HepG2 (cell line): Measurements from ENCODE around the gene ARHGAP15.

Experiments used
- CTCF ChIP-seq: sonication (generic); formaldehyde crosslinking; IDR thresholded peaks from 2 replicates; pipeline ENCODE4 v1.5.0; 2020; ENCODE audit warnings: mild to moderate bottlenecking, missing genetic modification reagents, moderate library complexity
- DBP ChIP-seq: sonication (generic); formaldehyde crosslinking; IDR thresholded peaks from 2 replicates; pipeline ENCODE4 v1.4.0; 2020; ENCODE audit warnings: missing genetic modification reagents; ENCODE audit errors: not compliant biosample characterization
- FOSL1 ChIP-seq: sonication (generic); formaldehyde crosslinking; IDR thresholded peaks from 2 replicates; pipeline ENCODE4 v1.9.0; 2021; ENCODE audit warnings: missing genetic modification reagents, borderline replicate concordance
- PBX3 ChIP-seq: sonication (generic); formaldehyde crosslinking; IDR thresholded peaks from 2 replicates; pipeline ENCODE4 v1.8.1; 2023; ENCODE audit warnings: missing genetic modification reagents, inconsistent platforms, borderline replicate concordance
- RBFOX2 ChIP-seq: fragments of 200-400 bp; formaldehyde crosslinking; IDR thresholded peaks from 2 replicates; pipeline ENCODE4 v1.6.1; 2017; ENCODE audit warnings: low read depth, mild to moderate bottlenecking, low read length
- SMARCC2 ChIP-seq: fragments of 450-650 bp; IDR thresholded peaks from 2 replicates; pipeline ENCODE4 v1.6.1; 2017; ENCODE audit warnings: antibody characterized with exemption, mild to moderate bottlenecking
- ZNF180 ChIP-seq: sonication (generic); formaldehyde crosslinking; IDR thresholded peaks from 2 replicates; pipeline ENCODE4 v1.4.0; 2020; ENCODE audit warnings: low read depth, missing genetic modification reagents, borderline replicate concordance
- ZNF512 ChIP-seq: sonication (generic); formaldehyde crosslinking; IDR thresholded peaks from 2 replicates; pipeline ENCODE4 v1.4.0; 2020; ENCODE audit warnings: mild to moderate bottlenecking, missing genetic modification reagents

GRCh38 chr2:143640826-143641225 is 511.6 kb downstream of the ARHGAP15 start:
- TF ChIP-seq FOSL1 (CRISPR knock-in tag) (no peak), ZNF180 (CRISPR knock-in tag) (no peak), RBFOX2 (no peak), PBX3 (CRISPR knock-in tag) (no peak), ZNF512 (no peak), SMARCC2 (no peak), CTCF (CRISPR knock-in tag) (no peak), DBP (CRISPR knock-in tag) (no peak)
